Measurements from ENCODE around the gene MICAL2. TPM values are rescaled to one million over a fixed set of nuclear protein-coding genes. Genes with fewer than 3 reads are reported as not detected.

MICAL2 gene
- total RNA-seq, 1 experiment from 2014 or later = 191 TPM

DNA sequence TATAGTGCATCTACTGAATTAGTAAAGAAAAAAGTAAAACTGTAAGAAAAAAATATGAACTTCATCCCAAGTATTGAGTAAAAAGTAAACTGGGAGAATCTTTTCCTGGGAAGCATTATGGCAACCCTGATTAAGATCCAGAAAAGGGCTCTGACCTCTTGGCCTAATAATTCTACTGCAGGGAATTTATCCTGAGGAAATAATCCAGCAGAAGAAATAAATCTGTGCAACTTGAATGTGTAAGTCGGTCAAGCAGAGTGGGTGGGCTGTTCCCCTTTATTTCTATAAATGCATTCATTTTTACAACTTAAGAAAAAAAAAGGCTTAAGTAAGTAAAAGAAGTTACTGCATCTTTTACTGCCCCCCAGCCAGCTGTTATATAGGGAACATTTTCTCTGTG is 155.7 kb downstream of the MICAL2 start:
- no peak overlapping the region for H3K4me3 Mint-ChIP-seq (ENCODE audit: low read depth, unreplicated experiment)
- BruUV-seq (replicated peaks) = no TSS peak
- CTCF ChIA-PET = no interaction called here

GRCh38 chr11:12266943-12267342 is 156.6 kb downstream of the MICAL2 start:
- Mint-ChIP-seq H3K4me3 (ENCODE audit: low read depth, unreplicated experiment) (no peak overlapping the region), H3K9me3 (ENCODE audit: low read depth, unreplicated experiment) (no peaks in the 10 kb centered on the region), H3K4me1 (ENCODE audit: low read depth, unreplicated experiment) (peaks cover 7% of the 10 kb centered on the region), H3K27ac (ENCODE audit: unreplicated experiment) (no peak overlapping the region), H3K27me3 (ENCODE audit: unreplicated experiment) (no peaks in the 10 kb centered on the region), H3K36me3 (ENCODE audit: insufficient read depth, unreplicated experiment) (peaks cover under 1% of the 10 kb centered on the region)
- intact Hi-C loops (cut with micrococcal nuclease; ENCODE audit: unreplicated experiment) = no loop called here
- CTCF ChIA-PET = no interaction called here
- no peak for DNase-seq
- BruUV-seq (replicated peaks) = no TSS peak
- no peak for TF ChIP-seq CTCF (IDR thresholded peaks at IDR 0.05; ENCODE audit: unreplicated experiment)

More for the DNA sequence above, 155.7 kb downstream of the MICAL2 start:
- Mint-ChIP-seq H3K27me3 (ENCODE audit: unreplicated experiment) (no peaks in the 10 kb centered on the region), H3K27ac (ENCODE audit: unreplicated experiment) (no peak overlapping the region), H3K4me1 (ENCODE audit: low read depth, unreplicated experiment) (peaks cover 7% of the 10 kb centered on the region), H3K9me3 (ENCODE audit: low read depth, unreplicated experiment) (no peaks in the 10 kb centered on the region), H3K36me3 (ENCODE audit: insufficient read depth, unreplicated experiment) (peaks cover 8% of the 10 kb centered on the region)
- DNase-seq = no peak
- intact Hi-C loops (cut with micrococcal nuclease; ENCODE audit: unreplicated experiment) = no loop called here
- no peak for TF ChIP-seq CTCF (IDR thresholded peaks at IDR 0.05; ENCODE audit: unreplicated experiment)

DNA sequence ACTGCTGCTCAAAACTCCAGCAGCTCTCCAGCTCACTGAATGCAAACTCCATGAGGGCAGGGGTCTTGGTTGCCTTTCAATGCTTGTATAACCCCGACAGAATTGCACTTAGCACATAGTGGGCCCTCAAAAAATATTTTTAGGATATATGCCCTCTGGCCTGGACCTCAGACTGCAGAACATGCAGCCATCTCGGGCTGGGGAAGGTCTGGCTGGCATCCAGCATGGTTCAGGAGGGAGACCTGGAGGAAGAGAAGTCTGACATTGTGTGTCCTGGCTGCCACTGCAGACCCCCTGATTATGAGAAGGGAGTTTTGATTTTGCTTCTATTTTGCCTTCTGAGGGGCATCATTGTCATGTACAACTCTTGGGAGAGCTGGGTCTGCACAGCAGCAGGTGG is 157.5 kb downstream of the MICAL2 start:
- no peaks in the 10 kb centered on the region for H3K27me3 Mint-ChIP-seq (ENCODE audit: unreplicated experiment)
- CTCF ChIA-PET = interaction anchor here (0.7 kb wide), 1 partner anchor 1460 kb away, joined by 3 read pairs; no protein-coding TSS in a partner anchor
- intact Hi-C loops (cut with micrococcal nuclease; ENCODE audit: unreplicated experiment) = no loop called here
- peaks cover 7% of the 10 kb centered on the region for H3K4me1 Mint-ChIP-seq (ENCODE audit: low read depth, unreplicated experiment)
- no peak overlapping the region for H3K27ac Mint-ChIP-seq (ENCODE audit: unreplicated experiment)
- BruUV-seq (replicated peaks) = no TSS peak
- no peaks in the 10 kb centered on the region for H3K36me3 Mint-ChIP-seq (ENCODE audit: insufficient read depth, unreplicated experiment)
- no peaks in the 10 kb centered on the region for H3K9me3 Mint-ChIP-seq (ENCODE audit: low read depth, unreplicated experiment)
- H3K4me3 Mint-ChIP-seq (ENCODE audit: low read depth, unreplicated experiment) = no peak overlapping the region
- no peak for DNase-seq
- no peak for TF ChIP-seq CTCF (IDR thresholded peaks at IDR 0.05; ENCODE audit: unreplicated experiment)

DNA sequence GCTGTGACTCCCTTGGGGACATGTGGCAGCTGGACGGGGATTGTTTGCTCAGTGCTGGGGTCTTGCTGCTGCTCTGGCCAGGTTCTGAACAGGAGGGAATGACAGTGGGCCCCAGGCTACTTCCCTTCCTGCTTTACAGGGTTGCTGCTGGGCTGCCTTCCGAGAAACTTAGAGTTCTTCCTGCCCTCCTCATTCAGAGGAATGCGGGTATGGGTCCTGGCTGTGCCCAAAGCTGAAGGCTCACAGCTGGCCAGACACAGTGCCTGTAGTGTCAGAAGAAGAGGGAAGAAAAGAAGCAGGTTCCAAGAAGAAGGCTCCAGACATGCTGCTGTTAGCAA is 158.7 kb downstream of the MICAL2 start:
- no peak for TF ChIP-seq CTCF (IDR thresholded peaks at IDR 0.05; ENCODE audit: unreplicated experiment)
- Mint-ChIP-seq H3K4me1 (ENCODE audit: low read depth, unreplicated experiment) (no peaks in the 10 kb centered on the region), H3K4me3 (ENCODE audit: low read depth, unreplicated experiment) (no peak overlapping the region), H3K36me3 (ENCODE audit: insufficient read depth, unreplicated experiment) (peaks cover 5% of the 10 kb centered on the region), H3K27me3 (ENCODE audit: unreplicated experiment) (no peaks in the 10 kb centered on the region), H3K9me3 (ENCODE audit: low read depth, unreplicated experiment) (no peaks in the 10 kb centered on the region), H3K27ac (ENCODE audit: unreplicated experiment) (no peak overlapping the region)
- intact Hi-C loops (cut with micrococcal nuclease; ENCODE audit: unreplicated experiment) = no loop called here
- CTCF ChIA-PET = no interaction called here
- DNase-seq = no peak
- no TSS peak for BruUV-seq (replicated peaks)
